H1 (cell line): ENCODE results near the gene P3H1. TPM values are rescaled to one million over a fixed set of nuclear protein-coding genes. Genes with fewer than 3 reads are reported as not detected.

ENCODE experiments used
- CTCF ChIA-PET: fragments of 300-600 bp; sonication (Branson Sonifier 250); formaldehyde crosslinking; loops from one replicate; lab custom pipeline; 2021; ENCODE audit not compliant: partially characterized antibody; lab: Charles Lee
- POLR2A ChIA-PET: fragments of 300-600 bp; sonication (Branson Sonifier 250); formaldehyde crosslinking; loops from one replicate; lab custom pipeline; 2021; ENCODE audit warnings: inconsistent platforms; ENCODE audit not compliant: partially characterized antibody; lab: Charles Lee
- DNase-seq, 2 experiments: peaks; one replicate each; pipeline versions ENCODE4 v3.0.0 to v3.0.0-alpha.2; 2010 to 2022; ENCODE audit warnings: low spot score in 2 of 2, low read depth in 1 of 2, mixed read lengths in 1 of 2
- FAIRE-seq: peaks from 2 replicates; lab custom pipeline; 2011; peaks lifted over from hg19 to GRCh38; lab: Jason Lieb, UNC
- H2AFZ ChIP-seq: 2 replicates; pipeline ENCODE4 v1.8.1; 2012; ENCODE audit warnings: low read length, inconsistent platforms
- H2AK5ac ChIP-seq: 2 replicates; pipeline ENCODE4 v1.6.1; 2013; ENCODE audit warnings: low read depth, low read length
- H2BK120ac ChIP-seq: replicated peaks from 2 replicates; pipeline ENCODE3; 2013; ENCODE audit warnings: low read depth, low read length, inconsistent platforms
- H2BK12ac ChIP-seq: 2 replicates; pipeline ENCODE4 v1.6.1; 2013; ENCODE audit warnings: low read depth, low read length
- H2BK15ac ChIP-seq: 2 replicates; pipeline ENCODE4 v1.6.1; 2013; ENCODE audit warnings: low read length
- H2BK20ac ChIP-seq: 2 replicates; pipeline ENCODE4 v1.6.1; 2013; ENCODE audit warnings: low read length
- H2BK5ac ChIP-seq: 2 replicates; pipeline ENCODE4 v1.6.1; 2013; ENCODE audit warnings: low read depth, low read length
- H3K14ac ChIP-seq: 2 replicates; pipeline ENCODE4 v1.6.1; 2013; ENCODE audit warnings: inconsistent platforms; ENCODE audit not compliant: insufficient read length
- H3K18ac ChIP-seq: 2 replicates; pipeline ENCODE4 v1.6.1; 2013; ENCODE audit warnings: low read length; ENCODE audit errors: extremely low read depth
- H3K23ac ChIP-seq: 2 replicates; pipeline ENCODE4 v1.6.1; 2013; ENCODE audit warnings: inconsistent platforms; ENCODE audit not compliant: insufficient read length
- H3K23me2 ChIP-seq: 2 replicates; pipeline ENCODE4 v1.6.1; 2013; ENCODE audit warnings: low read depth, low read length
- H3K27ac ChIP-seq: 2 replicates; pipeline ENCODE4 v1.6.1; 2011; ENCODE audit warnings: low read depth, low read length, inconsistent platforms
- H3K27me3 ChIP-seq, 4 experiments: replicated peaks in 1 of 4; 1 replicate in 1 of 4; 2 replicates in 3 of 4; pipeline versions ENCODE4 v1.6.1 to v1.8.1; 2011 to 2013; ENCODE audit warnings: low read length in 3 of 4, mild to moderate bottlenecking in 3 of 4, inconsistent platforms in 2 of 4, mixed read lengths in 2 of 4, moderate library complexity in 1 of 4; ENCODE audit not compliant: control insufficient read depth in 3 of 4, insufficient read depth in 3 of 4; ENCODE audit errors: extremely low read depth in 1 of 4
- H3K36me3 ChIP-seq, 4 experiments: 2 replicates each; pipeline versions ENCODE4 v1.6.1 to v1.8.1; 2011 to 2013; ENCODE audit warnings: mild to moderate bottlenecking in 4 of 4, low read length in 3 of 4, moderate library complexity in 2 of 4, control low read depth in 1 of 4, inconsistent platforms in 1 of 4; ENCODE audit not compliant: insufficient read depth in 4 of 4, control insufficient read depth in 2 of 4
- H3K4ac ChIP-seq: replicated peaks from 2 replicates; pipeline ENCODE3; 2013; ENCODE audit warnings: low read length, low read depth, mixed read lengths, inconsistent platforms; ENCODE audit not compliant: insufficient read length
- H3K4me1 ChIP-seq, 4 experiments: replicated peaks in 1 of 4; 1 replicate in 1 of 4; 2 replicates in 3 of 4; pipeline versions ENCODE4 v1.6.1 to v1.8.1; 2011 to 2013; ENCODE audit warnings: low read length in 3 of 4, inconsistent platforms in 2 of 4, mixed read lengths in 1 of 4; ENCODE audit not compliant: insufficient read depth in 4 of 4, control insufficient read depth in 3 of 4
- H3K4me2 ChIP-seq, 2 experiments: 2 replicates each; pipeline versions ENCODE4 v1.6.1 to v1.8.1; 2011 to 2013; ENCODE audit warnings: low read depth in 2 of 2, low read length in 2 of 2, control low read depth in 1 of 2, inconsistent platforms in 1 of 2, mild to moderate bottlenecking in 1 of 2; ENCODE audit not compliant: insufficient read depth in 1 of 2
- H3K4me3 ChIP-seq, 4 experiments: fragments of 200-600, 300-600 bp in 1 of 4; sonication (generic), shearing (Covaris generic), sonication (Bioruptor Twin) in 1 of 4; 2 replicates each; pipeline versions ENCODE4 v1.5.1 to v1.8.1; 2011 to 2016; ENCODE audit warnings: low read length in 4 of 4, low read depth in 3 of 4, control low read depth in 2 of 4, inconsistent platforms in 2 of 4, mild to moderate bottlenecking in 2 of 4, mixed read lengths in 1 of 4, moderate library complexity in 1 of 4; ENCODE audit not compliant: insufficient read depth in 2 of 4; ENCODE audit errors: extremely low read depth in 1 of 4
- H3K56ac ChIP-seq: replicated peaks from 2 replicates; pipeline ENCODE3; 2013; ENCODE audit warnings: low read depth, mild to moderate bottlenecking, mixed read lengths, low read length, inconsistent platforms; ENCODE audit not compliant: insufficient read length
- H3K79me1 ChIP-seq: 2 replicates; pipeline ENCODE4 v1.6.1; 2013; ENCODE audit warnings: low read depth, low read length, control low read depth
- H3K79me2 ChIP-seq, 2 experiments: 2 replicates each; pipeline versions ENCODE4 v1.6.1 to v1.8.1; 2012 to 2013; ENCODE audit warnings: low read length in 2 of 2, mild to moderate bottlenecking in 2 of 2, inconsistent platforms in 1 of 2; ENCODE audit not compliant: insufficient read depth in 2 of 2, control insufficient read depth in 1 of 2
- H3K9ac ChIP-seq, 4 experiments: replicated peaks in 1 of 4; 1 replicate in 1 of 4; 2 replicates in 3 of 4; pipeline versions ENCODE4 v1.6.1 to v1.8.1; 2011 to 2013; ENCODE audit warnings: low read depth in 3 of 4, low read length in 3 of 4, control low read depth in 2 of 4, mild to moderate bottlenecking in 2 of 4, moderate library complexity in 2 of 4, inconsistent platforms in 1 of 4; ENCODE audit errors: extremely low read depth in 1 of 4
- H3K9me3 ChIP-seq, 2 experiments: 2 replicates each; pipeline versions ENCODE4 v1.6.1 to v1.8.1; 2012 to 2013; ENCODE audit warnings: mild to moderate bottlenecking in 2 of 2, moderate library complexity in 2 of 2, control low read depth in 1 of 2, inconsistent platforms in 1 of 2, low read depth in 1 of 2, low read length in 1 of 2, mixed read lengths in 1 of 2; ENCODE audit not compliant: insufficient read depth in 2 of 2
- H4K20me1 ChIP-seq, 2 experiments: replicated peaks in 1 of 2; 2 replicates each; pipeline versions ENCODE3 to v1.8.1; 2011 to 2013; ENCODE audit warnings: inconsistent platforms in 2 of 2, low read length in 2 of 2, mild to moderate bottlenecking in 1 of 2; ENCODE audit not compliant: insufficient read depth in 2 of 2, control insufficient read depth in 1 of 2
- H4K5ac ChIP-seq: 2 replicates; pipeline ENCODE4 v1.6.1; 2013; ENCODE audit warnings: low read length, low read depth, mixed read lengths, inconsistent platforms; ENCODE audit not compliant: insufficient read length
- H4K8ac ChIP-seq: 2 replicates; pipeline ENCODE4 v1.8.0; 2013; ENCODE audit warnings: mild to moderate bottlenecking, moderate library complexity, low read length, inconsistent platforms; ENCODE audit not compliant: insufficient read depth; ENCODE audit errors: extremely low read depth
- H4K91ac ChIP-seq: replicated peaks from 2 replicates; pipeline ENCODE3; 2013; ENCODE audit warnings: low read length, mixed read lengths, inconsistent platforms; ENCODE audit not compliant: insufficient read length
- BACH1 ChIP-seq: IDR thresholded peaks from 2 replicates; pipeline ENCODE4 v1.6.1; 2012; ENCODE audit warnings: low read length, improper control_type of control experiment
- EP300 ChIP-seq, 2 experiments: IDR thresholded peaks; 1 replicate in 1 of 2; 2 replicates in 1 of 2; pipeline ENCODE4 v1.6.1; 2011 to 2012; ENCODE audit warnings: low read depth in 2 of 2, low read length in 2 of 2, mild to moderate bottlenecking in 2 of 2, borderline replicate concordance in 1 of 2, inconsistent platforms in 1 of 2, moderate library complexity in 1 of 2
- RBBP5 ChIP-seq: IDR thresholded peaks from 2 replicates; pipeline ENCODE4 v1.7.1; 2012; ENCODE audit warnings: low read depth, mild to moderate bottlenecking, inconsistent platforms, low read length, moderate library complexity, borderline replicate concordance
- whole genome bisulfite sequencing, 2 experiments: shearing (Covaris generic) in 1 of 2; methylation state at CpG; one replicate each; pipeline versions ENCODE4 v1.1.6 to v1.1.7; 2013 to 2015; ENCODE audit warnings: low lambda C conversion rate in 2 of 2, mixed read lengths in 2 of 2, inconsistent platforms in 1 of 2, low coverage in 1 of 2, missing lambda C conversion rate in 1 of 2; ENCODE audit not compliant: insufficient replicate concordance in 2 of 2, insufficient coverage in 1 of 2, insufficient read length in 1 of 2; ENCODE audit errors: extremely low coverage in 1 of 2, missing lambda C conversion rate in 1 of 2; 5-methylcytosine and 5-hydroxymethylcytosine counted together
- polyA plus RNA-seq, 7 experiments: library from polyadenylated mRNA; depleted of rRNA in 3 of 7; stranded (reverse) in 5 of 7; unstranded in 2 of 7; fragments of >200 nt in 5 of 7; fragments of 200-250 nt in 2 of 7; gene quantifications; 1 replicate in 5 of 7; 2 replicates in 1 of 7; 4 replicates in 1 of 7; pipeline versions ENCODE4 v1.2.1 to v1.2.3, GENCODE V29; 2011 to 2013; ENCODE audit warnings: missing spikeins in 2 of 7, mixed read lengths in 2 of 7
- total RNA-seq: library from RNA; stranded (reverse); fragmentation: NEBNext Ultra II Directional; extraction: Animal tissue kit (Norgen Biotek cat#: 25700); gene quantifications from 2 replicates; pipeline ENCODE4 v1.2.1, GENCODE V29; 2021
- TF ChIP-seq, protein P1 (sequence below): IDR thresholded peaks from 2 replicates; pipeline ENCODE4 v1.6.1; 2012; ENCODE audit warnings: inconsistent platforms

Gene P3H1
- total and polyA plus RNA-seq, 2 of the 8 experiments (the other 6 are each of a cell fraction or from before 2014, with no cell fraction given): 58.4 to 87.5 TPM

- H3K4me3 ChIP-seq: no peak overlapping the region
- H3K79me1 ChIP-seq: no peaks in the 10 kb centered on the region
- no peak overlapping the region for H4K5ac ChIP-seq
- no peak overlapping the region for H2BK5ac ChIP-seq
- no peak overlapping the region for H3K4ac ChIP-seq
- no peak overlapping the region for H2BK12ac ChIP-seq
- H3K23ac ChIP-seq: no peak overlapping the region
- H3K27ac ChIP-seq: no peak overlapping the region
- WGBS, 2 experiments: 89% methylated on average over 5 of the region's 5 CpGs; no CpG with 5 or more reads in 1 of the 2 experiments
- no peaks in the 10 kb centered on the region for H3K23me2 ChIP-seq
- H3K9me3 ChIP-seq: no peaks in the 10 kb centered on the region
- H2AFZ ChIP-seq: no peak overlapping the region
- DNase-seq: no peak
- ChIA-PET CTCF (interaction anchor here (0.6 to 1.3 kb wide), 2 partner anchors 13 to 137 kb away, joined by 3 read pairs; no protein-coding TSS in a partner anchor), POLR2A (interaction anchor here (1.2 kb wide), 1 partner anchor 14 kb away, joined by 3 read pairs; no protein-coding TSS in a partner anchor)
- no peak overlapping the region for H2BK15ac ChIP-seq
- no peak overlapping the region for H2AK5ac ChIP-seq
- FAIRE-seq: no peak
- no peak overlapping the region for H3K18ac ChIP-seq
- H4K8ac ChIP-seq: no peak overlapping the region
- no peaks in the 10 kb centered on the region for H3K79me2 ChIP-seq
- peaks cover 0 to 2% of the 10 kb centered on the region in 2 experiments for H4K20me1 ChIP-seq
- H3K27me3 ChIP-seq: no peaks in the 10 kb centered on the region
- no peak overlapping the region for H3K56ac ChIP-seq
- no peak overlapping the region for H2BK20ac ChIP-seq
- H2BK120ac ChIP-seq: no peak overlapping the region
- TF ChIP-seq RBBP5 (no peak), BACH1 (no peak), EP300 (IDR thresholded peaks at IDR 0.05; ENCODE audit: borderline replicate concordance in 1 of 2, low read depth in 2 of 2, low read length in 2 of 2) (no peak)
- TF ChIP-seq, protein P1, sequence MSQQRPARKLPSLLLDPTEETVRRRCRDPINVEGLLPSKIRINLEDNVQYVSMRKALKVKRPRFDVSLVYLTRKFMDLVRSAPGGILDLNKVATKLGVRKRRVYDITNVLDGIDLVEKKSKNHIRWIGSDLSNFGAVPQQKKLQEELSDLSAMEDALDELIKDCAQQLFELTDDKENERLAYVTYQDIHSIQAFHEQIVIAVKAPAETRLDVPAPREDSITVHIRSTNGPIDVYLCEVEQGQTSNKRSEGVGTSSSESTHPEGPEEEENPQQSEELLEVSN: no peak
- H3K4me1 ChIP-seq: peaks cover 0 to 8% (median under 1%) of the 10 kb centered on the region in 4 experiments; a peak in 2 of 7 replicates
- H3K4me2 ChIP-seq: no peak overlapping the region
- no peak overlapping the region for H4K91ac ChIP-seq
- peaks cover 0 to 3% (median 1%) of the 10 kb centered on the region in 4 experiments; a peak in 1 of 8 replicates for H3K36me3 ChIP-seq
- H3K9ac ChIP-seq: no peak overlapping the region
- H3K14ac ChIP-seq: no peak overlapping the region
These were observed 19.3 kb upstream of the P3H1 start for GRCh38 chr1:42786097-42786496.
